H1 (cell line): ENCODE measurements around the gene HAVCR2.

Experiments
- ATF2 ChIP-seq: IDR thresholded peaks from 2 replicates; pipeline ENCODE4 v1.6.1; 2012; ENCODE audit warnings: low read length, inconsistent platforms
- CEBPB ChIP-seq: IDR thresholded peaks from 2 replicates; pipeline ENCODE4 v1.6.1; 2012; ENCODE audit warnings: low read depth, low read length
- CTCF ChIP-seq, 3 experiments: IDR thresholded peaks; 1 replicate in 2 of 3; 2 replicates in 1 of 3; pipeline versions ENCODE4 v1.5.1 to v1.6.1; 2011; ENCODE audit warnings: low read length in 3 of 3, mild to moderate bottlenecking in 3 of 3, inconsistent platforms in 2 of 3, low read depth in 1 of 3, moderate library complexity in 1 of 3; ENCODE audit not compliant: insufficient read depth in 1 of 3; ENCODE audit errors: control extremely low read depth in 1 of 3
- EP300 ChIP-seq, 2 experiments: IDR thresholded peaks; 1 replicate in 1 of 2; 2 replicates in 1 of 2; pipeline ENCODE4 v1.6.1; 2011 to 2012; ENCODE audit warnings: low read depth in 2 of 2, low read length in 2 of 2, mild to moderate bottlenecking in 2 of 2, borderline replicate concordance in 1 of 2, inconsistent platforms in 1 of 2, moderate library complexity in 1 of 2
- EZH2 ChIP-seq: fragments of 200-600 bp; sonication (generic); IDR thresholded peaks from 2 replicates; pipeline ENCODE4 v1.7.1; 2012; ENCODE audit warnings: low read depth, mild to moderate bottlenecking, moderate library complexity, low read length, inconsistent platforms; ENCODE audit not compliant: severe bottlenecking
- FOSL1 ChIP-seq: IDR thresholded peaks from 2 replicates; pipeline ENCODE4 v1.6.1; 2011; ENCODE audit warnings: mild to moderate bottlenecking, low read depth, low read length, moderate library complexity; ENCODE audit not compliant: insufficient read depth
- MAX ChIP-seq: IDR thresholded peaks from 2 replicates; pipeline ENCODE4 v1.6.1; 2012; ENCODE audit warnings: inconsistent platforms
- RFX5 ChIP-seq: IDR thresholded peaks from 2 replicates; pipeline ENCODE4 v1.6.1; 2011; ENCODE audit warnings: low read depth, low read length, improper control_type of control experiment, borderline replicate concordance
- TAF1 ChIP-seq: IDR thresholded peaks from 2 replicates; pipeline ENCODE4 v1.6.1; 2011; ENCODE audit warnings: mild to moderate bottlenecking, low read depth, low read length
- TCF12 ChIP-seq: IDR thresholded peaks from 2 replicates; pipeline ENCODE4 v1.6.1; 2011; ENCODE audit warnings: low read depth, mild to moderate bottlenecking, low read length

- TF ChIP-seq TAF1 (no peak), RFX5 (no peak), CTCF (IDR thresholded peaks at IDR 0.05; ENCODE audit: control extremely low read depth in 1 of 3, insufficient read depth in 1 of 3, low read depth in 1 of 3, low read length in 3 of 3) (no peak), CEBPB (no peak), EP300 (IDR thresholded peaks at IDR 0.05; ENCODE audit: borderline replicate concordance in 1 of 2, low read depth in 2 of 2, low read length in 2 of 2) (no peak), FOSL1 (no peak), TCF12 (no peak), MAX (no peak), EZH2 (no peak), ATF2 (no peak)
Measured at GRCh38 chr5:157085930-157086329, 22.9 kb downstream of the HAVCR2 start.
